ENCODE data around the gene RCCD1. TPM values are rescaled to one million over a fixed set of nuclear protein-coding genes. Genes with fewer than 3 reads are reported as not detected.

RCCD1 gene
- total RNA-seq, 2 experiments from 2014 or later = 31.3 to 32.8 TPM

- POLR2A ChIA-PET = interaction anchor here (1.0 kb wide), 1 partner anchor 15 kb away, joined by 4 read pairs; the partner anchor contains the start of gene UNC45A
- Mint-ChIP-seq H3K4me3 (no peak overlapping the region), H3K4me1 (peaks cover 15% of the 10 kb centered on the region), H3K36me3 (ENCODE audit: low read depth) (peaks cover 61% of the 10 kb centered on the region), H3K9me3 (no peaks in the 10 kb centered on the region), H3K27ac (no peak overlapping the region), H3K27me3 (no peaks in the 10 kb centered on the region)
- no peak for DNase-seq
- CTCF ChIA-PET = interaction anchor here (2.0 to 2.1 kb wide), 2 partner anchors 15 to 18 kb away, joined by 5 to 7 read pairs; partner anchors contain the start of genes HDDC3 and UNC45A
Measured at GRCh38 chr15:90949979-90950675, 4.6 kb upstream of the RCCD1 start.

- POLR2A ChIA-PET = no interaction called here
- Mint-ChIP-seq H3K9me3 (no peaks in the 10 kb centered on the region), H3K36me3 (ENCODE audit: low read depth) (peaks cover 60% of the 10 kb centered on the region), H3K4me3 (no peak overlapping the region), H3K27ac (no peak overlapping the region), H3K27me3 (no peaks in the 10 kb centered on the region), H3K4me1 (peaks cover 16% of the 10 kb centered on the region)
- no peak for DNase-seq
- CTCF ChIA-PET = interaction anchor here (2.0 to 12.0 kb wide), 2 partner anchors 15 to 17 kb away, joined by 7 to 167 read pairs; partner anchors contain the start of genes HDDC3 and UNC45A
Measured at GRCh38 chr15:90950676-90951075, 4.0 kb upstream of the RCCD1 start.

- Mint-ChIP-seq H3K27ac (peak overlapping the region; percentile 18), H3K9me3 (no peaks in the 10 kb centered on the region), H3K27me3 (no peaks in the 10 kb centered on the region), H3K4me3 (no peak overlapping the region), H3K36me3 (ENCODE audit: low read depth) (peaks cover 54% of the 10 kb centered on the region), H3K4me1 (peaks cover 29% of the 10 kb centered on the region)
- DNase-seq = no peak
- POLR2A ChIA-PET = interaction anchor here (0.6 to 10.6 kb wide), 5 partner anchors 8 to 40 kb away, joined by 3 to 198 read pairs (median 10); partner anchors contain the start of genes HDDC3 and UNC45A
- CTCF ChIA-PET = interaction anchor here (1.2 to 12.0 kb wide), 2 partner anchors 20 to 80 kb away, joined by 3 to 167 read pairs; partner anchors contain the start of genes HDDC3 and UNC45A
Measured at GRCh38 chr15:90952901-90953677, 1.6 kb upstream of the RCCD1 start.

- ChIA-PET POLR2A (interaction anchor here (0.7 to 10.6 kb wide), 19 partner anchors 8 to 721 kb away, joined by 3 to 198 read pairs (median 5); partner anchors contain the start of genes BLM, CIB1, HDDC3 and IQGAP1), CTCF (interaction anchor here (0.7 to 12.0 kb wide), 8 partner anchors 9 to 1621 kb away, joined by 3 to 167 read pairs (median 5); partner anchors contain the start of genes HDDC3, MAN2A2 and UNC45A)
- no peaks in the 10 kb centered on the region for H3K9me3 Mint-ChIP-seq
- no peak for DNase-seq
- H3K4me3 Mint-ChIP-seq = peak overlapping the region; percentile 85
- peaks cover 29% of the 10 kb centered on the region for H3K4me1 Mint-ChIP-seq
- H3K27me3 Mint-ChIP-seq = no peaks in the 10 kb centered on the region
- peaks cover 48% of the 10 kb centered on the region for H3K36me3 Mint-ChIP-seq (ENCODE audit: low read depth)
- peak overlapping the region; percentile 93 for H3K27ac Mint-ChIP-seq
Measured at GRCh38 chr15:90953947-90954711, 555 bp upstream of the RCCD1 start.

- CTCF ChIA-PET = interaction anchor here (0.7 to 12.0 kb wide), 28 partner anchors 9 to 548 kb away, joined by 3 to 167 read pairs (median 6); partner anchors contain the start of genes HDDC3, MAN2A2, PRC1 and UNC45A
- Mint-ChIP-seq H3K9me3 (no peaks in the 10 kb centered on the region), H3K27me3 (no peaks in the 10 kb centered on the region), H3K36me3 (ENCODE audit: low read depth) (peaks cover 50% of the 10 kb centered on the region), H3K4me1 (peaks cover 31% of the 10 kb centered on the region), H3K4me3 (peak overlapping the region; percentile 85), H3K27ac (peak overlapping the region; percentile 93)
- DNase-seq = no peak
- POLR2A ChIA-PET = interaction anchor here (1.0 to 10.6 kb wide), 12 partner anchors 8 to 723 kb away, joined by 3 to 198 read pairs (median 8); partner anchors contain the start of genes BLM, CIB1, HDDC3 and IQGAP1
Measured at GRCh38 chr15:90955624-90956273, 1.1 kb downstream of the RCCD1 start.

- CTCF ChIA-PET = interaction anchor here (0.7 to 12.0 kb wide), 30 partner anchors 10 to 636 kb away, joined by 3 to 167 read pairs (median 6); partner anchors contain the start of genes HDDC3, MAN2A2, PRC1 and UNC45A
- Mint-ChIP-seq H3K4me1 (peaks cover 31% of the 10 kb centered on the region), H3K27me3 (no peaks in the 10 kb centered on the region), H3K27ac (peak overlapping the region; percentile 93), H3K36me3 (ENCODE audit: low read depth) (peaks cover 55% of the 10 kb centered on the region), H3K4me3 (peak overlapping the region; percentile 85), H3K9me3 (no peaks in the 10 kb centered on the region)
- POLR2A ChIA-PET = interaction anchor here (1.0 to 10.6 kb wide), 10 partner anchors 9 to 568 kb away, joined by 3 to 198 read pairs (median 11); partner anchors contain the start of genes HDDC3, IQGAP1, MAN2A2 and PRC1
- DNase-seq = peak; percentile 72
Measured at GRCh38 chr15:90956274-90957030, 1.8 kb downstream of the RCCD1 start.

- H3K27me3 Mint-ChIP-seq = no peaks in the 10 kb centered on the region
- H3K36me3 Mint-ChIP-seq (ENCODE audit: low read depth) = peaks cover 55% of the 10 kb centered on the region
- peaks cover 31% of the 10 kb centered on the region for H3K4me1 Mint-ChIP-seq
- H3K27ac Mint-ChIP-seq = peak overlapping the region; percentile 38
- H3K9me3 Mint-ChIP-seq = no peaks in the 10 kb centered on the region
- CTCF ChIA-PET = interaction anchor here (1.0 to 12.0 kb wide), 25 partner anchors 9 to 637 kb away, joined by 3 to 167 read pairs (median 8); partner anchors contain the start of genes HDDC3, MAN2A2, PRC1 and UNC45A
- peak overlapping the region; percentile 64 for H3K4me3 Mint-ChIP-seq
- DNase-seq = no peak
- POLR2A ChIA-PET = interaction anchor here (1.0 to 10.6 kb wide), 10 partner anchors 9 to 309 kb away, joined by 3 to 198 read pairs (median 6); partner anchors contain the start of genes HDDC3, PRC1 and UNC45A
Measured at GRCh38 chr15:90957031-90957790, 2.5 kb downstream of the RCCD1 start.

- CTCF ChIA-PET = interaction anchor here (1.1 to 12.0 kb wide), 11 partner anchors 9 to 637 kb away, joined by 3 to 167 read pairs (median 16); partner anchors contain the start of genes HDDC3 and UNC45A
- H3K9me3 Mint-ChIP-seq = no peaks in the 10 kb centered on the region
- H3K4me3 Mint-ChIP-seq = peak overlapping the region; percentile 64
- H3K4me1 Mint-ChIP-seq = peaks cover 31% of the 10 kb centered on the region
- no peaks in the 10 kb centered on the region for H3K27me3 Mint-ChIP-seq
- no peak for DNase-seq
- H3K27ac Mint-ChIP-seq = peak overlapping the region; percentile 38
- H3K36me3 Mint-ChIP-seq (ENCODE audit: low read depth) = peaks cover 56% of the 10 kb centered on the region
- POLR2A ChIA-PET = interaction anchor here (1.2 to 10.6 kb wide), 7 partner anchors 10 to 43 kb away, joined by 3 to 198 read pairs (median 16); partner anchors contain the start of genes HDDC3, PRC1 and UNC45A
Measured at GRCh38 chr15:90957791-90958190, 3.1 kb downstream of the RCCD1 start.

- Mint-ChIP-seq H3K4me3 (no peak overlapping the region), H3K27me3 (no peaks in the 10 kb centered on the region), H3K36me3 (ENCODE audit: low read depth) (peaks cover 56% of the 10 kb centered on the region), H3K9me3 (no peaks in the 10 kb centered on the region), H3K27ac (no peak overlapping the region), H3K4me1 (peaks cover 24% of the 10 kb centered on the region)
- POLR2A ChIA-PET = interaction anchor here (1.1 to 10.6 kb wide), 6 partner anchors 9 to 36 kb away, joined by 4 to 198 read pairs (median 6); partner anchors contain the start of genes HDDC3, PRC1 and UNC45A
- CTCF ChIA-PET = interaction anchor here (1.0 to 12.0 kb wide), 4 partner anchors 23 to 91 kb away, joined by 3 to 167 read pairs (median 4); partner anchors contain the start of genes HDDC3 and UNC45A
- no peak for DNase-seq
Measured at GRCh38 chr15:90959028-90959595, 4.4 kb downstream of the RCCD1 start.

- H3K27ac Mint-ChIP-seq = no peak overlapping the region
- peaks cover 20% of the 10 kb centered on the region for H3K4me1 Mint-ChIP-seq
- H3K36me3 Mint-ChIP-seq (ENCODE audit: low read depth) = peaks cover 55% of the 10 kb centered on the region
- H3K27me3 Mint-ChIP-seq = no peaks in the 10 kb centered on the region
- no peaks in the 10 kb centered on the region for H3K9me3 Mint-ChIP-seq
- no peak overlapping the region for H3K4me3 Mint-ChIP-seq
- ChIA-PET CTCF (interaction anchor here (1.0 to 12.0 kb wide), 5 partner anchors 26 to 90 kb away, joined by 3 to 167 read pairs (median 4); partner anchors contain the start of genes HDDC3 and UNC45A), POLR2A (interaction anchor here (1.1 to 10.6 kb wide), 5 partner anchors 11 to 35 kb away, joined by 4 to 198 read pairs (median 5); partner anchors contain the start of genes HDDC3, PRC1 and UNC45A)
- DNase-seq = no peak
Measured at GRCh38 chr15:90959894-90960293, 5.2 kb downstream of the RCCD1 start.

Measured in activated CD4-positive, alpha-beta memory T cell treated with anti-CD3 and anti-CD28 coated beads, Interleukin-2, amount 10 ng/mL, durations not matched to agents 7 days and 5 days (primary cell).